Psoas muscle (tissue), 8 donors: ENCODE results near the gene NCAM1. TPM values are rescaled to one million over a fixed set of nuclear protein-coding genes. Genes with fewer than 3 reads are reported as not detected.

Experiments
- ATAC-seq, 4 donors: fragments of 200-7000 bp; cut with Tn5 transposase; one replicate each; pipeline ENCODE4 v1.9.1; 2020; ENCODE audit warnings: moderate library complexity in 3 of 4, mild to moderate bottlenecking in 2 of 4
- DNase-seq, 2 donors: peaks; one replicate each; pipeline ENCODE4 v3.0.0-alpha.2; 2020
- H3K27ac ChIP-seq: fragments of 200-600 bp; one replicate; pipeline ENCODE4 v1.8.0; 2022
- H3K27me3 ChIP-seq, 3 donors: fragments of 200-600 bp in 1 of 3; one replicate each; pipeline versions ENCODE4 v1.6.1 to v1.8.0; 2013 to 2022; ENCODE audit warnings: low read length in 2 of 3, mild to moderate bottlenecking in 2 of 3, moderate library complexity in 1 of 3; ENCODE audit not compliant: insufficient read depth in 3 of 3
- H3K36me3 ChIP-seq, 2 donors: fragments of 200-600 bp in 1 of 2; one replicate each; pipeline versions ENCODE4 v1.6.1 to v1.8.0; 2013 to 2022; ENCODE audit warnings: low read depth in 1 of 2, mild to moderate bottlenecking in 1 of 2, moderate library complexity in 1 of 2; ENCODE audit not compliant: insufficient read depth in 1 of 2
- H3K4me1 ChIP-seq: fragments of 200-600 bp; one replicate; pipeline ENCODE4 v1.8.0; 2022
- H3K4me3 ChIP-seq: fragments of 200-600 bp; one replicate; pipeline ENCODE4 v1.8.0; 2022; ENCODE audit warnings: mild to moderate bottlenecking
- H3K9me3 ChIP-seq: fragments of 200-600 bp; one replicate; pipeline ENCODE4 v1.8.0; 2022
- CTCF ChIP-seq: fragments of 200-600 bp; IDR thresholded peaks from one replicate; pipeline ENCODE4 v1.8.0; 2022; ENCODE audit warnings: antibody characterized with exemption
- WGBS, 3 donors: extraction: QIAGEN DNeasy Blood & Tissue Kit; methylation state at CpG; one replicate each; pipeline versions ENCODE4 v1.1.6 to v1.1.7; 2013; 5-methylcytosine and 5-hydroxymethylcytosine counted together
- intact Hi-C, 2 donors: fragments of 100-400 bp; cut with DNase I; formaldehyde crosslinking; loops; one replicate each; pipeline versions ENCODE4 v1.11.0 to v1.14.2; 2022
- polyA plus RNA-seq, 3 donors: library from polyadenylated mRNA; stranded (reverse); fragments of 200-250 nt; gene quantifications; one replicate each; pipeline ENCODE4 v1.2.3, GENCODE V29; 2013
- total RNA-seq, 4 donors: library from RNA; stranded (reverse); fragmentation: NEBNext Ultra II Directional in 2 of 4; extraction: Animal tissue kit (Norgen Biotek cat#: 25700) in 2 of 4; gene quantifications; one replicate each; pipeline versions ENCODE4 v1.2.1 to v1.2.4, GENCODE V29; 2021 to 2023
- donor health status: healthy with polysubstance abuse.
- donor health status: DM: no; HTN: no; CAD: no; lungs with moderate emphysema.
- donor health status: Bipolar disorder and iron deficiency.
- donor health status: healthy.
- donor health status: DM: yes; HTN: yes; CAD: no.
- donor health status: DM: no; HTN: no; CAD: no.
- donor health status: DM: no; HTN: no; CAD: no.
- donor health status: DM: yes; HTN: yes; CAD: no.

Gene NCAM1
- total and polyA plus RNA-seq, 7 donors: 1.3 to 50.3 (median 3.0) TPM

- Histone ChIP-seq H3K27ac (no peak overlapping the region), H3K4me1 (no peaks in the 10 kb centered on the region), H3K27me3 (no peaks in the 10 kb centered on the region), H3K9me3 (no peaks in the 10 kb centered on the region), H3K4me3 (no peak overlapping the region), H3K36me3 (no peaks in the 10 kb centered on the region)
- no peak for ATAC-seq
- 78 to 83% (median 81%) methylated on average over 5 of the region's 5 CpGs for WGBS, 3 donors
- DNase-seq: no peak
- intact Hi-C loops: no loop called here
- TF ChIP-seq CTCF: no peak
These were observed 73.4 kb downstream of the NCAM1 start for GRCh38 chr11:113034576-113034975.

- no peak for TF ChIP-seq CTCF
- Histone ChIP-seq H3K27me3 (no peaks in the 10 kb centered on the region), H3K36me3 (no peaks in the 10 kb centered on the region), H3K9me3 (no peaks in the 10 kb centered on the region), H3K4me3 (no peak overlapping the region), H3K4me1 (no peaks in the 10 kb centered on the region), H3K27ac (no peak overlapping the region)
- WGBS, 3 donors: 79 to 91% (median 90%) methylated on average over 3 of the region's 3 CpGs
- DNase-seq: no peak
- ATAC-seq: no peak
- intact Hi-C loops: no loop called here
These were observed 74.5 kb downstream of the NCAM1 start for GRCh38 chr11:113035708-113036107.

- no peaks in the 10 kb centered on the region for H3K27me3 ChIP-seq
- 75 to 87% (median 85%) methylated on average over 5 of the region's 5 CpGs for WGBS, 3 donors
- no peaks in the 10 kb centered on the region for H3K36me3 ChIP-seq
- no peak for ATAC-seq
- intact Hi-C loops: no loop called here
- no peak for DNase-seq
- no peaks in the 10 kb centered on the region for H3K4me1 ChIP-seq
- no peaks in the 10 kb centered on the region for H3K9me3 ChIP-seq
- H3K4me3 ChIP-seq: no peak overlapping the region
- no peak overlapping the region for H3K27ac ChIP-seq
- no peak for TF ChIP-seq CTCF
These were observed 82.5 kb downstream of the NCAM1 start for GRCh38 chr11:113043698-113044097.

- ATAC-seq (no peak), DNase-seq (no peak)
- intact Hi-C loops: no loop called here
- TF ChIP-seq CTCF: no peak
- H3K4me1 ChIP-seq: no peaks in the 10 kb centered on the region
- 87 to 89% (median 87%) methylated on average over 15 of the region's 15 CpGs for WGBS, 3 donors
- no peaks in the 10 kb centered on the region for H3K9me3 ChIP-seq
- H3K27ac ChIP-seq: no peak overlapping the region
- H3K4me3 ChIP-seq: no peak overlapping the region
- H3K27me3 ChIP-seq: no peaks in the 10 kb centered on the region
- H3K36me3 ChIP-seq: no peaks in the 10 kb centered on the region
These were observed 83.9 kb downstream of the NCAM1 start for GRCh38 chr11:113045146-113045545.

- no peak for DNase-seq
- no peak for TF ChIP-seq CTCF
- H3K27ac ChIP-seq: no peak overlapping the region
- no peaks in the 10 kb centered on the region for H3K4me1 ChIP-seq
- 79 to 91% (median 81%) methylated on average over 2 of the region's 2 CpGs for WGBS, 3 donors
- no peak for ATAC-seq
- intact Hi-C loops: no loop called here
- H3K36me3 ChIP-seq: no peaks in the 10 kb centered on the region
- no peak overlapping the region for H3K4me3 ChIP-seq
- H3K27me3 ChIP-seq: no peaks in the 10 kb centered on the region
- H3K9me3 ChIP-seq: no peaks in the 10 kb centered on the region
These were observed 85.6 kb downstream of the NCAM1 start for GRCh38 chr11:113046866-113047265.
